SK-N-MC (cell line): ENCODE results near the gene RASGRP1.

Experiments used
- EZH2 ChIP-seq: fragments of 200-600 bp; sonication (generic); IDR thresholded peaks from one replicate; pipeline ENCODE4 v1.6.1; 2017; ENCODE audit warnings: antibody characterized with exemption
- FOXP2 ChIP-seq: optimal IDR thresholded peaks from 2 replicates; pipeline ENCODE3; 2011; ENCODE audit warnings: mild to moderate bottlenecking, moderate library complexity; ENCODE audit not compliant: insufficient read depth; ENCODE audit errors: extremely low read length, control extremely low read depth
- POLR2AphosphoS5 ChIP-seq: IDR thresholded peaks from 2 replicates; pipeline ENCODE4 v1.6.1; 2012; ENCODE audit warnings: mild to moderate bottlenecking, low read depth, low read length, borderline replicate concordance

GRCh38 chr15:38499651-38500050 is 65.0 kb downstream of the RASGRP1 start:
- TF ChIP-seq EZH2 (no peak), FOXP2 (no peak), POLR2AphosphoS5 (no peak)
